Activated CD8-positive, alpha-beta T cell treated with anti-CD3 and anti-CD28 coated beads for 36 hours (primary cell): ENCODE measurements around the gene PLD1. TPM values are rescaled to one million over a fixed set of nuclear protein-coding genes. Genes with fewer than 3 reads are reported as not detected.

Source experiments
- ATAC-seq: fragments of 200-7000 bp; cut with Tn5 transposase; one replicate; pipeline ENCODE4 v1.10.0; 2021; ENCODE audit warnings: mild to moderate bottlenecking, moderate library complexity
- CTCF ChIA-PET: fragments of 350-600 bp; sonication (Branson Sonifier 250); formaldehyde crosslinking; loops from one replicate; lab custom pipeline; 2021; ENCODE audit warnings: antibody characterized with exemption; lab: Charles Lee
- POLR2A ChIA-PET: fragments of 350-600 bp; sonication (Branson Sonifier 250); formaldehyde crosslinking; loops from one replicate; lab custom pipeline; 2021; ENCODE audit warnings: antibody characterized with exemption; lab: Charles Lee
- DNase-seq: peaks from one replicate; pipeline ENCODE4 v3.0.0-alpha.2; 2020
- H3K27ac Mint-ChIP-seq: one replicate; pipeline ENCODE4 v1.8.0; 2021; ENCODE audit warnings: mild to moderate bottlenecking, mixed read lengths
- H3K27me3 Mint-ChIP-seq: one replicate; pipeline ENCODE4 v1.8.0; 2021; ENCODE audit warnings: mixed read lengths
- H3K36me3 Mint-ChIP-seq: one replicate; pipeline ENCODE4 v1.8.0; 2021; ENCODE audit warnings: low read depth, mixed read lengths
- H3K4me1 Mint-ChIP-seq: one replicate; pipeline ENCODE4 v1.8.0; 2021; ENCODE audit warnings: low read depth, mixed read lengths
- H3K4me3 Mint-ChIP-seq: one replicate; pipeline ENCODE4 v1.8.0; 2021; ENCODE audit warnings: mild to moderate bottlenecking, moderate library complexity, mixed read lengths
- H3K9me3 Mint-ChIP-seq: one replicate; pipeline ENCODE4 v1.8.0; 2021; ENCODE audit warnings: mixed read lengths
- CTCF ChIP-seq: fragments of 200-600 bp; IDR thresholded peaks from one replicate; pipeline ENCODE4 v1.8.0; 2022; ENCODE audit warnings: antibody characterized with exemption, mild to moderate bottlenecking
- intact Hi-C: fragments of 100-400 bp; cut with micrococcal nuclease; formaldehyde crosslinking; loops from one replicate; pipeline ENCODE4 v1.10.0; 2022
- total RNA-seq, 2 experiments: library from RNA; stranded (reverse); gene quantifications; one replicate each; pipeline ENCODE4 v1.2.3, GENCODE V29; 2021

The PLD1 gene
- total RNA-seq, 2 experiments from 2014 or later: 0.86 to 1.2 TPM

GRCh38 chr3:171799501-171799900, 10.8 kb downstream of the PLD1 start:
- no peak for DNase-seq
- intact Hi-C loops: no loop called here
- Mint-ChIP-seq H3K4me1 (no peaks in the 10 kb centered on the region), H3K27ac (no peak overlapping the region), H3K9me3 (no peaks in the 10 kb centered on the region), H3K4me3 (no peak overlapping the region), H3K36me3 (no peaks in the 10 kb centered on the region), H3K27me3 (no peaks in the 10 kb centered on the region)
- POLR2A ChIA-PET: no interaction called here
- TF ChIP-seq CTCF: no peak
- ATAC-seq: no peak
- CTCF ChIA-PET: no interaction called here

- no peak overlapping the region for H3K4me3 Mint-ChIP-seq
- DNase-seq (no peak), ATAC-seq (no peak)
- no peak for TF ChIP-seq CTCF
- H3K27ac Mint-ChIP-seq: no peak overlapping the region
- H3K27me3 Mint-ChIP-seq: no peaks in the 10 kb centered on the region
- no peaks in the 10 kb centered on the region for H3K36me3 Mint-ChIP-seq
- H3K9me3 Mint-ChIP-seq: no peaks in the 10 kb centered on the region
- H3K4me1 Mint-ChIP-seq: no peaks in the 10 kb centered on the region
- CTCF ChIA-PET: interaction anchor here (0.6 kb wide), 1 partner anchor 533 kb away, joined by 3 read pairs; no protein-coding TSS in a partner anchor
- intact Hi-C loops: no loop called here
- POLR2A ChIA-PET: no interaction called here
Observed at GRCh38 chr3:171797873-171798272, 12.4 kb downstream of the PLD1 start.

- no peaks in the 10 kb centered on the region for H3K4me1 Mint-ChIP-seq
- TF ChIP-seq CTCF: no peak
- H3K27ac Mint-ChIP-seq: no peak overlapping the region
- H3K27me3 Mint-ChIP-seq: no peaks in the 10 kb centered on the region
- CTCF ChIA-PET: interaction anchor here (0.6 kb wide), 1 partner anchor 534 kb away, joined by 3 read pairs; no protein-coding TSS in a partner anchor
- intact Hi-C loops: no loop called here
- no peaks in the 10 kb centered on the region for H3K36me3 Mint-ChIP-seq
- ATAC-seq (no peak), DNase-seq (no peak)
- H3K4me3 Mint-ChIP-seq: no peak overlapping the region
- H3K9me3 Mint-ChIP-seq: no peaks in the 10 kb centered on the region
- POLR2A ChIA-PET: no interaction called here
Observed at GRCh38 chr3:171797265-171797679, 13.0 kb downstream of the PLD1 start.

- intact Hi-C loops: no loop called here
- no peak overlapping the region for H3K27ac Mint-ChIP-seq
- DNase-seq: no peak
- TF ChIP-seq CTCF: no peak
- H3K36me3 Mint-ChIP-seq: no peaks in the 10 kb centered on the region
- H3K4me1 Mint-ChIP-seq: no peaks in the 10 kb centered on the region
- H3K27me3 Mint-ChIP-seq: no peaks in the 10 kb centered on the region
- ChIA-PET CTCF (no interaction called here), POLR2A (no interaction called here)
- no peak for ATAC-seq
- no peak overlapping the region for H3K4me3 Mint-ChIP-seq
- no peaks in the 10 kb centered on the region for H3K9me3 Mint-ChIP-seq
Observed at GRCh38 chr3:171796625-171797264, 13.5 kb downstream of the PLD1 start.

GRCh38 chr3:171792531-171792930, 17.8 kb downstream of the PLD1 start:
- H3K27ac Mint-ChIP-seq: no peak overlapping the region
- ChIA-PET CTCF (no interaction called here), POLR2A (no interaction called here)
- no peaks in the 10 kb centered on the region for H3K9me3 Mint-ChIP-seq
- no peaks in the 10 kb centered on the region for H3K4me1 Mint-ChIP-seq
- H3K36me3 Mint-ChIP-seq: no peaks in the 10 kb centered on the region
- H3K27me3 Mint-ChIP-seq: no peaks in the 10 kb centered on the region
- no peak for ATAC-seq
- no peak for TF ChIP-seq CTCF
- intact Hi-C loops: no loop called here
- no peak overlapping the region for H3K4me3 Mint-ChIP-seq
- no peak for DNase-seq
